Measurements from ENCODE around the gene CDH15.
"Not testable (repeated sequence)": the region's sequence is repeated elsewhere in the genome, so short reads cannot be mapped to it uniquely, and the experiment has no call there.

Gene CDH15

DNA sequence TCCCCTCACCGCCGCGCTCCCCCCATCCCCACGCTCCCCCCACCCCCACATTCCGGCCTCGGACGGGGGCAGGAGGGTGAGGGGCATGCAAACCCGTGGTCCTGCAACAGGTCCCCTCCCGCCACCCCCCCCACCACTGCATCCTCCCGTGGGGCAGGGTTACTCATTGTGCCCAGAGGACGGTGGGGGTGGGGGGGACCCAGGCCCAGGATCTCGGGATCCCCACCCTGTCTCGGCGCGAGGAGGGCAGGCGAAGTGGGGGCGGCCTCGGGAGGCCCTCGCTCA is 20.3 kb downstream of the CDH15 start:
- Histone ChIP-seq H3K27me3 (ENCODE audit: low read length) (no peaks in the 10 kb centered on the region), H3K9me2 (replicated peaks; ENCODE audit: insufficient read depth, low read length) (no peaks in the 10 kb centered on the region), H4K20me1 (ENCODE audit: low read depth, low read length) (no peaks in the 10 kb centered on the region), H3K4me3 (ENCODE audit: insufficient read depth, low read length, poor library complexity, severe bottlenecking) (no peak overlapping the region), H2AFZ (ENCODE audit: low read depth, low read length, severe bottlenecking) (no peak overlapping the region), H3K27ac (ENCODE audit: low read depth, low read length) (no peak overlapping the region), H3K9me3 (ENCODE audit: insufficient read depth, low read length) (no peaks in the 10 kb centered on the region), H3K79me2 (ENCODE audit: insufficient read depth, low read length) (no peaks in the 10 kb centered on the region), H3K4me2 (ENCODE audit: low read depth, low read length, poor library complexity, severe bottlenecking) (peak overlapping the region; percentile 41), H3K9ac (ENCODE audit: low read length) (no peak overlapping the region), H3K36me3 (ENCODE audit: low read length) (no peaks in the 10 kb centered on the region), H3F3A (ENCODE audit: insufficient read depth) (0 out of 2 replicates have a peak, but pooled peaks cover 3% of the 10 kb centered on the region)
- TF ChIP-seq, protein P1, sequence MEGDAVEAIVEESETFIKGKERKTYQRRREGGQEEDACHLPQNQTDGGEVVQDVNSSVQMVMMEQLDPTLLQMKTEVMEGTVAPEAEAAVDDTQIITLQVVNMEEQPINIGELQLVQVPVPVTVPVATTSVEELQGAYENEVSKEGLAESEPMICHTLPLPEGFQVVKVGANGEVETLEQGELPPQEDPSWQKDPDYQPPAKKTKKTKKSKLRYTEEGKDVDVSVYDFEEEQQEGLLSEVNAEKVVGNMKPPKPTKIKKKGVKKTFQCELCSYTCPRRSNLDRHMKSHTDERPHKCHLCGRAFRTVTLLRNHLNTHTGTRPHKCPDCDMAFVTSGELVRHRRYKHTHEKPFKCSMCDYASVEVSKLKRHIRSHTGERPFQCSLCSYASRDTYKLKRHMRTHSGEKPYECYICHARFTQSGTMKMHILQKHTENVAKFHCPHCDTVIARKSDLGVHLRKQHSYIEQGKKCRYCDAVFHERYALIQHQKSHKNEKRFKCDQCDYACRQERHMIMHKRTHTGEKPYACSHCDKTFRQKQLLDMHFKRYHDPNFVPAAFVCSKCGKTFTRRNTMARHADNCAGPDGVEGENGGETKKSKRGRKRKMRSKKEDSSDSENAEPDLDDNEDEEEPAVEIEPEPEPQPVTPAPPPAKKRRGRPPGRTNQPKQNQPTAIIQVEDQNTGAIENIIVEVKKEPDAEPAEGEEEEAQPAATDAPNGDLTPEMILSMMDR (IDR thresholded peaks at IDR 0.05; ENCODE audit: insufficient read depth, low read length, poor library complexity, severe bottlenecking) = no peak
- TF ChIP-seq EZH2phosphoT487 (conservative IDR thresholded peaks at IDR 0.05; ENCODE audit: low read length) = no peak

DNA sequence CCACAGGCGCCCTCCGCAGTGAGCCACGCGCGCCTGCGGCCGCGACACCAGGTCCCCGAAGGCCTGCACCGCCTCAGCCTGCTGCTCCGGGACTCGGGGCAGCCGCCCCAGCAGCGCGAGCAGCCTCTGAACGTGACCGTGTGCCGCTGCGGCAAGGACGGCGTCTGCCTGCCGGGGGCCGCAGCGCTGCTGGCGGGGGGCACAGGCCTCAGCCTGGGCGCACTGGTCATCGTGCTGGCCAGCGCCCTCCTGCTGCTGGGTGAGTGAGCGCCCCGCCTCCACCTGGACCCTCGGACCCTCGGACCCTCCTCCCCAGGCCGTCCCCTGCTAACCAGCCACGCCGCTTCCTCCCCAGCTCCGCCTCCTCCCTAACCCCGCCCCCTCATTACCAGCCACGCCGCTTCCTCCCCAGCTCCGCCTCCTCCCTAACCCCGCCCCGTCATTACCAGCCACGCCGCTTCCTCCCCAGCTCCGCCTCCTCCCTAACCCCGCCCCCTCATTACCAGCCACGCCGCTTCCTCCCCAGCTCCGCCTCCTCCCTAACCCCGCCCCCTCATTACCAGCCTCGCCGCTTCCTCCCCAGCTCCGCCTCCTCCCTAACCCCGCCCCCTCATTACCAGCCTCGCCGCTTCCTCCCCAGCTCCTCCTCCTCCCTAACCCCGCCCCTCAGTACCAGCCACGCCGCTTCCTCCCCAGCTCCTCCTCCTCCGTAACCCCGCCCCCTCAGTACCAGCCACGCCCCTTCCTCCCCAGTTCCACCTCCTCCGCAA is 20.8 kb downstream of the CDH15 start:
- not testable (repeated sequence) for H4K20me1 ChIP-seq (ENCODE audit: low read depth, low read length); H3K9me3 ChIP-seq (ENCODE audit: insufficient read depth, low read length); H3K9ac ChIP-seq (ENCODE audit: low read length); H3K79me2 ChIP-seq (ENCODE audit: insufficient read depth, low read length); H3K36me3 ChIP-seq (ENCODE audit: low read length); H2AFZ ChIP-seq (ENCODE audit: low read depth, low read length, severe bottlenecking); H3K27ac ChIP-seq (ENCODE audit: low read depth, low read length); H3F3A ChIP-seq (ENCODE audit: insufficient read depth); H3K27me3 ChIP-seq (ENCODE audit: low read length); H3K9me2 ChIP-seq (replicated peaks; ENCODE audit: insufficient read depth, low read length)
- peak overlapping the region; percentile 41 for H3K4me2 ChIP-seq (ENCODE audit: low read depth, low read length, poor library complexity, severe bottlenecking)
- H3K4me3 ChIP-seq (ENCODE audit: insufficient read depth, low read length, poor library complexity, severe bottlenecking) = peak overlapping the region; percentile 34

DNA sequence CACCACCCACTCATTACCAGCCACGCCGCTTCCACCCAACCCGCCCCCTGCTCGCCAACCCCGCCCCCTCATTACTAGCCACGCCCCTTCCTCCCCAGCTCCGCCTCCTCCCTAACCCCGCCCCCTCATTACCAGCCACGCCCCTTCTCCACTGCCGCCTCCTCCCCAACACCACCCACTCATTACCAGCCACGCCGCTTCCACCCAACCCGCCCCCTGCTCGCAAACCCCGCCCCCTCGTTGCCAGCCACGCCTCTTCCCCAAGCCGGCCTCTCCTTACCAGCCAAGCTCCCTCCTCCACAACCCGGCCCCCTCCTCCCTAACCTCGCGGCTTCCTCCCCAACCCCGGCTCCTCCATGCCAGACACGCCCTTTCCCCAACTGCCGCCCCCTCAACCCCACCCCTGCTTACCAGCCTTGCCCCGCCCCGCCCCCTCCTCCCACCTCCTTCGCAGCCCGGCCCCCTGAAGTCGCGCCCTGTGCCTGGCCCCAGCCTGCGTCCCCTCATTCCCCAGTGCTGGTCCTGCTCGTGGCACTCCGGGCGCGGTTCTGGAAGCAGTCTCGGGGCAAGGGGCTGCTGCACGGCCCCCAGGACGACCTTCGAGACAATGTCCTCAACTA is 21.5 kb downstream of the CDH15 start:
- TF ChIP-seq EZH2phosphoT487 (conservative IDR thresholded peaks at IDR 0.05; ENCODE audit: low read length) = no peak
- Histone ChIP-seq H4K20me1 (ENCODE audit: low read depth, low read length) (no peaks in the 10 kb centered on the region), H3K4me3 (ENCODE audit: insufficient read depth, low read length, poor library complexity, severe bottlenecking) (no peak overlapping the region), H3F3A (ENCODE audit: insufficient read depth) (0 out of 2 replicates have a peak, but pooled peaks cover 3% of the 10 kb centered on the region), H3K9ac (ENCODE audit: low read length) (no peak overlapping the region), H3K27ac (ENCODE audit: low read depth, low read length) (no peak overlapping the region), H3K9me2 (replicated peaks; ENCODE audit: insufficient read depth, low read length) (no peaks in the 10 kb centered on the region), H3K79me2 (ENCODE audit: insufficient read depth, low read length) (no peaks in the 10 kb centered on the region), H3K27me3 (ENCODE audit: low read length) (no peaks in the 10 kb centered on the region), H3K36me3 (ENCODE audit: low read length) (no peaks in the 10 kb centered on the region), H3K4me2 (ENCODE audit: low read depth, low read length, poor library complexity, severe bottlenecking) (no peak overlapping the region), H2AFZ (ENCODE audit: low read depth, low read length, severe bottlenecking) (no peak overlapping the region), H3K9me3 (ENCODE audit: insufficient read depth, low read length) (no peaks in the 10 kb centered on the region)

DNA sequence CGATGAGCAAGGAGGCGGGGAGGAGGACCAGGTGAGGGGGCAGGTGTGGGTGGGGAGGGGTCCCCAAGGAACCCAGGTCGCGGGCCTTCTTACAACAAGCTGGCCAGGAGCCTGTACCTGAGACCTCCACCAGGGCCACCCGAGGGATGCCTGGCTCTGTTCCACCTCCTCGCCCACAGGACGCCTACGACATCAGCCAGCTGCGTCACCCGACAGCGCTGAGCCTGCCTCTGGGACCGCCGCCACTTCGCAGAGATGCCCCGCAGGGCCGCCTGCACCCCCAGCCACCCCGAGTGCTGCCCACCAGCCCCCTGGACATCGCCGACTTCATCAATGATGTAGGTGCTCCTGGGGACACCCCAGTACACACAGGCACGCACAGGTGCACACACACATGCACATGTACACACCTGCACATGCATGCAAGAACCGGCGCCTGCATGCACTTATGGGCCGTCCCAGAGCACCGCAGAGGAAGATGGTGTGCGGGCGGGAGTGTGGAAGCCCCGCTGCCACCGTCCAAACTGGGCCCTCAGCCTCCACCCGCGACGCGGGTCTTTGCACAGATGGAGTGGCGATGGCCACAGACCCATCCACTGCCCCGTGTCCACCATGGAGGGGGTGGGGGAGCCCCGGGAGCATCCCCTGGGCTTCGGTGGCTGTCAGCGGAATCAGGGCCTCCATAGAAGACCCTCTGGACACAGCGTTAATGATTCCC is 22.2 kb downstream of the CDH15 start:
- no peak for TF ChIP-seq EZH2phosphoT487 (conservative IDR thresholded peaks at IDR 0.05; ENCODE audit: low read length)
- TF ChIP-seq, protein P1 (IDR thresholded peaks at IDR 0.05; ENCODE audit: insufficient read depth, low read length, poor library complexity, severe bottlenecking) = no peak
- H3K4me2 ChIP-seq (ENCODE audit: low read depth, low read length, poor library complexity, severe bottlenecking) = no peak overlapping the region
- no peak overlapping the region for H3K4me3 ChIP-seq (ENCODE audit: insufficient read depth, low read length, poor library complexity, severe bottlenecking)

More for the DNA sequence above, 22.2 kb downstream of the CDH15 start:
- H3K27ac ChIP-seq (ENCODE audit: low read depth, low read length) = no peak overlapping the region
- H3F3A ChIP-seq (ENCODE audit: insufficient read depth) = 0 out of 2 replicates have a peak, but pooled peaks cover 3% of the 10 kb centered on the region
- no peaks in the 10 kb centered on the region for H3K79me2 ChIP-seq (ENCODE audit: insufficient read depth, low read length)
- H2AFZ ChIP-seq (ENCODE audit: low read depth, low read length, severe bottlenecking) = no peak overlapping the region
- H3K9me3 ChIP-seq (ENCODE audit: insufficient read depth, low read length) = no peaks in the 10 kb centered on the region
- H4K20me1 ChIP-seq (ENCODE audit: low read depth, low read length) = no peaks in the 10 kb centered on the region
- no peak overlapping the region for H3K9ac ChIP-seq (ENCODE audit: low read length)
- no peaks in the 10 kb centered on the region for H3K36me3 ChIP-seq (ENCODE audit: low read length)
- no peaks in the 10 kb centered on the region for H3K27me3 ChIP-seq (ENCODE audit: low read length)
- no peaks in the 10 kb centered on the region for H3K9me2 ChIP-seq (replicated peaks; ENCODE audit: insufficient read depth, low read length)

Measured in SU-DHL-6 (cell line).